Adrenal gland (tissue), 5 donors: ENCODE data around the gene RPL28.

Experiments used
- CTCF ChIP-seq, 6 experiments: fragments of 450-650 bp in 4 of 6; fragments of 200-600 bp in 2 of 6; sonication (generic) in 1 of 6; IDR thresholded peaks; 1 replicate in 5 of 6; 2 replicates in 1 of 6; pipeline versions ENCODE4 v1.5.1 to v1.8.0; 2016 to 2021; ENCODE audit warnings: antibody characterized with exemption in 6 of 6, mild to moderate bottlenecking in 2 of 6, moderate library complexity in 1 of 6
- POLR2A ChIP-seq, 2 donors: fragments of 450-650 bp; IDR thresholded peaks; one replicate each; pipeline ENCODE4 v1.6.1; 2017; ENCODE audit warnings: antibody characterized with exemption in 2 of 2, mild to moderate bottlenecking in 2 of 2, moderate library complexity in 1 of 2
- donor health status: DM: no; HTN: no; CAD: no.

GRCh38 chr19:55424518-55424917 lies 38.8 kb downstream of the RPL28 start:
- TF ChIP-seq CTCF (IDR thresholded peaks at IDR 0.05) (no peak), POLR2A (IDR thresholded peaks at IDR 0.05) (no peak)
